Osteocyte (in vitro differentiated cells): ENCODE data around the gene DLAT. TPM values are rescaled to one million over a fixed set of nuclear protein-coding genes. Genes with fewer than 3 reads are reported as not detected.

Source experiments
- DNase-seq: peaks from one replicate; pipeline ENCODE4 v3.0.0; 2021; ENCODE audit warnings: mixed read lengths; ENCODE audit not compliant: unreplicated experiment; ENCODE audit errors: extremely low spot score
- H3K27ac Mint-ChIP-seq: one replicate; pipeline ENCODE4 v1.8.0; 2021; ENCODE audit warnings: mild to moderate bottlenecking, mixed read lengths; ENCODE audit not compliant: unreplicated experiment
- H3K27me3 Mint-ChIP-seq: one replicate; pipeline ENCODE4 v1.8.0; 2021; ENCODE audit warnings: mixed read lengths; ENCODE audit not compliant: unreplicated experiment
- H3K36me3 Mint-ChIP-seq: one replicate; pipeline ENCODE4 v1.8.0; 2021; ENCODE audit warnings: mixed read lengths; ENCODE audit not compliant: unreplicated experiment
- H3K4me1 Mint-ChIP-seq: one replicate; pipeline ENCODE4 v1.8.0; 2021; ENCODE audit warnings: mixed read lengths; ENCODE audit not compliant: unreplicated experiment
- H3K4me3 Mint-ChIP-seq: one replicate; pipeline ENCODE4 v1.8.0; 2021; ENCODE audit warnings: mild to moderate bottlenecking, moderate library complexity, mixed read lengths; ENCODE audit not compliant: unreplicated experiment
- H3K9me3 Mint-ChIP-seq: one replicate; pipeline ENCODE4 v1.8.0; 2021; ENCODE audit warnings: mixed read lengths; ENCODE audit not compliant: unreplicated experiment
- total RNA-seq: library from RNA; stranded (reverse); gene quantifications from 2 replicates; pipeline ENCODE4 v1.2.1, GENCODE V29; 2021
- TF ChIP-seq, protein P1 (sequence below): fragments of 200-600 bp; sonication (generic); IDR thresholded peaks from 2 replicates; pipeline ENCODE4 v1.5.0; 2021; ENCODE audit warnings: antibody characterized with exemption, mild to moderate bottlenecking, moderate library complexity

The DLAT gene
- total RNA-seq, 1 donor from 2014 or later = 26.4 TPM

DNA sequence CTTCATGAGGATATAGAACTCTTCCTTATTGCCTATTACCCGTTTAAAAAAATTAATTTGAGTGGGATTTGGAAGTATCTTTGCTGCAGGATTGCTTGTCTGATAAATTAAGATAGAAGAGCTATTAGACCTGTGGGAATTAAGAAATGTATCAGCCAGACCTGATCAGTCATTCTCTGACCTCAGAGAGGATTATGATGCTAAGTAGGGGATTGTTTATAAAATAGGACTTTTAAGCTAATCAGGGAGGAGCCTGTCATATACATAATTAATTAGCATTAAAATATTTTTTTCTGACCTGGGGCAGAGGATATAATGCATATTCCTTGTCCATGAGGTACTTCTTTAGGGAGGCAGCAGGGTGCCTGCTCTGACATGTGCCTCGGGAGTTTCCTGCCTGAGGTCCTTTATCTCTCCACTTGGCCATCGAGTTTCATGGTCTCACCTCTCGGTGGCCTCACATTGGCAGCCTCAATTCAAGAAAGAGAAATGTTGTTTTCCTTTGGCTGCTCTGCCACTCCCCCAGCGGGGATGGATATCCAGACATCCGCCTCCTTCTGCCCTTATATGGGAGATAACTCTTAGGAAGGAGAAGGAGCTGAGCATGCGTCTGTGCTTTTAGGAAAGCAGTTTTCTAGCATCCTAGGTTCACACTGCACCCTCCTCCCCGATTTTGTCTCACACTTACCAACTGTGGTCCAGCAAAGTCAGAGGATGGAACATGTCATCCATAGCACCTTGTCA lies 47.0 kb upstream of the DLAT start:
- Mint-ChIP-seq H3K27me3 (no peaks in the 10 kb centered on the region), H3K36me3 (peaks cover 2% of the 10 kb centered on the region), H3K9me3 (no peaks in the 10 kb centered on the region), H3K4me1 (peaks cover 34% of the 10 kb centered on the region), H3K27ac (peak overlapping the region; percentile 77), H3K4me3 (peak overlapping the region; percentile 87)
- TF ChIP-seq, protein P1, sequence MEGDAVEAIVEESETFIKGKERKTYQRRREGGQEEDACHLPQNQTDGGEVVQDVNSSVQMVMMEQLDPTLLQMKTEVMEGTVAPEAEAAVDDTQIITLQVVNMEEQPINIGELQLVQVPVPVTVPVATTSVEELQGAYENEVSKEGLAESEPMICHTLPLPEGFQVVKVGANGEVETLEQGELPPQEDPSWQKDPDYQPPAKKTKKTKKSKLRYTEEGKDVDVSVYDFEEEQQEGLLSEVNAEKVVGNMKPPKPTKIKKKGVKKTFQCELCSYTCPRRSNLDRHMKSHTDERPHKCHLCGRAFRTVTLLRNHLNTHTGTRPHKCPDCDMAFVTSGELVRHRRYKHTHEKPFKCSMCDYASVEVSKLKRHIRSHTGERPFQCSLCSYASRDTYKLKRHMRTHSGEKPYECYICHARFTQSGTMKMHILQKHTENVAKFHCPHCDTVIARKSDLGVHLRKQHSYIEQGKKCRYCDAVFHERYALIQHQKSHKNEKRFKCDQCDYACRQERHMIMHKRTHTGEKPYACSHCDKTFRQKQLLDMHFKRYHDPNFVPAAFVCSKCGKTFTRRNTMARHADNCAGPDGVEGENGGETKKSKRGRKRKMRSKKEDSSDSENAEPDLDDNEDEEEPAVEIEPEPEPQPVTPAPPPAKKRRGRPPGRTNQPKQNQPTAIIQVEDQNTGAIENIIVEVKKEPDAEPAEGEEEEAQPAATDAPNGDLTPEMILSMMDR = no peak
- DNase-seq = no peak

DNA sequence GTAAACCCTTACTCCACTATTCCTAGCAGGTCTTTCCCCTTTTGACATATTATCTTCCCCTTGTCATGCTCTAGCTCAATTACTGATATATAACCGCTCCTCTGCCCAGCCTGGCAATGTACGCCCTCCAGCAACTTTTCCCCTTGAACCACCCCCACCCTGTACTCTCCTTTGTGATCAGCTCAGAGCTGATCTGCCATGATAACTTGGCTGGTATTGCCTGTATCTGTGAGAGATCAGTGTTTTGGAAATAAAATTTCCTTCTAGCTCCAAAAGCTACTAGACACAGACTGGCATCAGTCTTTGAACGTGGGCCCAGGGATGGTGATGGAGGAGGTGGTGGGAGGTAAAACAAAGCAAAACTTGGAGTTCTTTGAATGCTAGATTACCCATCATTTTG lies 45.1 kb upstream of the DLAT start:
- Mint-ChIP-seq H3K27me3 (no peaks in the 10 kb centered on the region), H3K4me1 (peaks cover 34% of the 10 kb centered on the region)
- TF ChIP-seq, protein P1 = no peak

DNA sequence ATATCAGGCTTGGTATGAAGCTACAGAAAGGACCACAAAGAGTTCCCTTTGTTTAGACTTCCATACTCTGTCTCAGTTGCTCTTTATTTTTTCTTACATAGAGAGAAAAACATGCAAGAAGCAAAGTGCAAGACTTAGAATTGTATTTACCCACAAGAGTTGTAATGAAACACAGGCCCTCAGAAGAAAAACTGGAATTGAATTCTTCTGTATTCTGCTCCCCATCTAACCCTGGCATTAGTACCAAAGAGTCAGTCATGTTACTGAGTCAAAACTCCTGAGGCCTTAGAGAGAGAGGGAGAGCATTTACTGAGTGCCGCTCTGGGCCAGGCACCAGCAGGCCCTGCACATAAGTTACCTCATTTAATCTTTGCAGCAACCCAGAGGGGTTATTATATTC lies 43.9 kb upstream of the DLAT start:
- TF ChIP-seq, protein P1 = no peak
- Mint-ChIP-seq H3K27me3 (no peaks in the 10 kb centered on the region), H3K27ac (no peak overlapping the region), H3K36me3 (peaks cover 4% of the 10 kb centered on the region), H3K4me3 (no peak overlapping the region), H3K4me1 (peaks cover 31% of the 10 kb centered on the region), H3K9me3 (no peaks in the 10 kb centered on the region)
- no peak for DNase-seq

More for the DNA sequence above, 45.1 kb upstream of the DLAT start:
- Mint-ChIP-seq H3K9me3 (no peaks in the 10 kb centered on the region), H3K27ac (no peak overlapping the region), H3K4me3 (no peak overlapping the region), H3K36me3 (peaks cover 2% of the 10 kb centered on the region)
- DNase-seq = no peak

GRCh38 chr11:111982019-111982464 lies 43.2 kb upstream of the DLAT start:
- H3K9me3 Mint-ChIP-seq = no peaks in the 10 kb centered on the region
- peaks cover 24% of the 10 kb centered on the region for H3K4me1 Mint-ChIP-seq
- H3K27ac Mint-ChIP-seq = no peak overlapping the region
- TF ChIP-seq, protein P1 = peak; percentile 67
- no peak overlapping the region for H3K4me3 Mint-ChIP-seq
- no peaks in the 10 kb centered on the region for H3K27me3 Mint-ChIP-seq
- no peak for DNase-seq
- H3K36me3 Mint-ChIP-seq = peaks cover 8% of the 10 kb centered on the region

- Mint-ChIP-seq H3K27ac (peak overlapping the region; percentile 9), H3K4me3 (no peak overlapping the region), H3K36me3 (peaks cover 8% of the 10 kb centered on the region), H3K9me3 (no peaks in the 10 kb centered on the region), H3K4me1 (peaks cover 21% of the 10 kb centered on the region), H3K27me3 (no peaks in the 10 kb centered on the region)
- no peak for DNase-seq
- TF ChIP-seq, protein P1 = no peak
Measured at GRCh38 chr11:111982541-111983186, 42.5 kb upstream of the DLAT start.
